WTC11 (cell line): ENCODE data around the gene TRMU.

Experiments used
- ATF6 ChIP-seq: sonication (generic); formaldehyde crosslinking; IDR thresholded peaks from 2 replicates; pipeline ENCODE4 v1.8.1; 2023; ENCODE audit warnings: mild to moderate bottlenecking, missing genetic modification reagents
- CREM ChIP-seq: sonication (generic); formaldehyde crosslinking; IDR thresholded peaks from 2 replicates; pipeline ENCODE4 v1.8.1; 2022; ENCODE audit warnings: mild to moderate bottlenecking, missing genetic modification reagents, moderate library complexity
- CTCF ChIP-seq: fragments of 200-600 bp; IDR thresholded peaks from 2 replicates; pipeline ENCODE4 v1.8.0; 2022; ENCODE audit warnings: antibody characterized with exemption
- TF ChIP-seq, protein P1 (sequence below): sonication (generic); formaldehyde crosslinking; conservative IDR thresholded peaks from 2 replicates; pipeline ENCODE4 v1.8.1; 2023; ENCODE audit warnings: mild to moderate bottlenecking, low read depth, missing genetic modification reagents, moderate library complexity
- TF ChIP-seq, protein P2 (sequence below): sonication (generic); formaldehyde crosslinking; IDR thresholded peaks from 2 replicates; pipeline ENCODE4 v1.8.0; 2022; ENCODE audit warnings: mild to moderate bottlenecking, missing genetic modification reagents

DNA sequence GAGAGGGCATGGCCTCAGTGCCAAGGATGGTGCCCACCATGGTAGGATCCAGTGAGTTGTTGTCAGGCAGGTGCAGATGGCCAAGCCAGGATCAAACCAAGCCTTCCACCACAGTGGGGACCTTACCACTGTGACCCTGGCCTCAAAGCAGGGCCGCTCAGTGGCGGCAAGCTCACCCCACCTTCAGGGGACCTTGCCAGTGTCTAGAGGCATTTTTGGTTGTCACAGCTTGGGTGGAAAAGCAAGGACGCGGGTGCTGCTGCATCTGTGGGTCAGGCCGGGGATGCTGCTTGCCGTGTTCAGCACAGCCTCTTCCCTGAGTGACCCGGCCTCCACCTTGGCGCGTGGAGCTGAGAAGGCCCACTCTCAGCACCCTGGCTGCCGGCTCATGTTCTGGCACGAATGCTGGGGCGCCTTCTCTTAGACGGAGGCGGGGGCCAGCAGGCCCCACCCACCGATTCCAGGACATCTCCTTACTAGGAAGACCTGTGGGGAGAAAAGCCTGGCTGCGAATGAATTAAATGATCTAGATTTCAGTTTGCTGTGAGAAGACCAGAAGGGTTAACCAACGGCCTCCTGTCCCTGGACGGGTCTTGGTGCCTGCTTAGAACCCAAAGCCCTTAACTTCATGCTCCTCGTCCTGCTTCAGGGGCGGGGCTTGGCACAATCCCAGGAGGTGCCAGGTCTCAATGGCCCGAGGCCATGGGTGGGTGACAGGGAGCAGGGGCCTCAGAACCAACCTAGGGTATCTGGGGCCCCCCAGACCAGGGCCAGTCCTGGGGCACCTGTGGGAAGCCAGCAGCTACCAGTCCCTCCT is 18.9 kb downstream of the TRMU start:
- TF ChIP-seq, protein P1, sequence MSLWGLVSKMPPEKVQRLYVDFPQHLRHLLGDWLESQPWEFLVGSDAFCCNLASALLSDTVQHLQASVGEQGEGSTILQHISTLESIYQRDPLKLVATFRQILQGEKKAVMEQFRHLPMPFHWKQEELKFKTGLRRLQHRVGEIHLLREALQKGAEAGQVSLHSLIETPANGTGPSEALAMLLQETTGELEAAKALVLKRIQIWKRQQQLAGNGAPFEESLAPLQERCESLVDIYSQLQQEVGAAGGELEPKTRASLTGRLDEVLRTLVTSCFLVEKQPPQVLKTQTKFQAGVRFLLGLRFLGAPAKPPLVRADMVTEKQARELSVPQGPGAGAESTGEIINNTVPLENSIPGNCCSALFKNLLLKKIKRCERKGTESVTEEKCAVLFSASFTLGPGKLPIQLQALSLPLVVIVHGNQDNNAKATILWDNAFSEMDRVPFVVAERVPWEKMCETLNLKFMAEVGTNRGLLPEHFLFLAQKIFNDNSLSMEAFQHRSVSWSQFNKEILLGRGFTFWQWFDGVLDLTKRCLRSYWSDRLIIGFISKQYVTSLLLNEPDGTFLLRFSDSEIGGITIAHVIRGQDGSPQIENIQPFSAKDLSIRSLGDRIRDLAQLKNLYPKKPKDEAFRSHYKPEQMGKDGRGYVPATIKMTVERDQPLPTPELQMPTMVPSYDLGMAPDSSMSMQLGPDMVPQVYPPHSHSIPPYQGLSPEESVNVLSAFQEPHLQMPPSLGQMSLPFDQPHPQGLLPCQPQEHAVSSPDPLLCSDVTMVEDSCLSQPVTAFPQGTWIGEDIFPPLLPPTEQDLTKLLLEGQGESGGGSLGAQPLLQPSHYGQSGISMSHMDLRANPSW (CRISPR knock-in tag), result no peak
- TF ChIP-seq, protein P2, sequence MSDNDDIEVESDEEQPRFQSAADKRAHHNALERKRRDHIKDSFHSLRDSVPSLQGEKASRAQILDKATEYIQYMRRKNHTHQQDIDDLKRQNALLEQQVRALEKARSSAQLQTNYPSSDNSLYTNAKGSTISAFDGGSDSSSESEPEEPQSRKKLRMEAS (CRISPR knock-in tag), result no peak
- TF ChIP-seq CTCF, result no peak
- TF ChIP-seq ATF6 (CRISPR knock-in tag), result no peak
- TF ChIP-seq CREM (CRISPR knock-in tag), result no peak
